HPDE6-E6E7 (cell line): ENCODE measurements around the gene EHD1.

ENCODE experiments used
- DNase-seq: peaks from one replicate; pipeline ENCODE4 v3.0.0; 2011; ENCODE audit warnings: missing footprints; ENCODE audit errors: extremely low spot score

EHD1 gene

GRCh38 chr11:64874308-64875240 lies 3.8 kb downstream of the EHD1 start:
- DNase-seq: no peak

GRCh38 chr11:64872790-64873488 lies 5.5 kb downstream of the EHD1 start:
- DNase-seq: no peak

GRCh38 chr11:64871492-64871891 lies 6.9 kb downstream of the EHD1 start:
- no peak for DNase-seq

GRCh38 chr11:64870893-64871466 lies 7.4 kb downstream of the EHD1 start:
- DNase-seq: no peak

- DNase-seq: no peak
These were observed 8.1 kb downstream of the EHD1 start for GRCh38 chr11:64870176-64870892.

- no peak for DNase-seq
These were observed 8.7 kb downstream of the EHD1 start for GRCh38 chr11:64869571-64870175.

GRCh38 chr11:64868904-64869570 lies 9.4 kb downstream of the EHD1 start:
- peak; percentile 88 for DNase-seq

- no peak for DNase-seq
These were observed 10.5 kb downstream of the EHD1 start for GRCh38 chr11:64867748-64868462.

- DNase-seq: no peak
These were observed 12.3 kb downstream of the EHD1 start for GRCh38 chr11:64866173-64866491.

GRCh38 chr11:64865286-64866172 lies 12.9 kb downstream of the EHD1 start:
- DNase-seq: no peak

GRCh38 chr11:64864473-64865285 lies 13.7 kb downstream of the EHD1 start:
- no peak for DNase-seq

GRCh38 chr11:64864135-64864472 lies 14.3 kb downstream of the EHD1 start:
- no peak for DNase-seq

- no peak for DNase-seq
These were observed 14.9 kb downstream of the EHD1 start for GRCh38 chr11:64863391-64864060.

GRCh38 chr11:64862987-64863390 lies 15.4 kb downstream of the EHD1 start:
- DNase-seq: no peak

- DNase-seq: no peak
These were observed 17.0 kb downstream of the EHD1 start for GRCh38 chr11:64861227-64861975.

GRCh38 chr11:64859542-64860414 lies 18.6 kb downstream of the EHD1 start:
- no peak for DNase-seq
